Measurements from ENCODE around the gene ZDHHC3.
"Not testable (repeated sequence)": the region's sequence is repeated elsewhere in the genome, so short reads cannot be mapped to it uniquely, and the experiment has no call there.

The ZDHHC3 gene

GRCh38 chr3:44957986-44958385 lies 18.0 kb downstream of the ZDHHC3 start:
- no peaks in the 10 kb centered on the region for H3K9me3 ChIP-seq (ENCODE audit: control insufficient read depth in 2 of 2, low read length in 2 of 2)
- no peak overlapping the region for H3K27ac ChIP-seq (ENCODE audit: low read depth in 2 of 2, low read length in 2 of 2)
- H3K4me1 ChIP-seq (ENCODE audit: control insufficient read depth in 2 of 2, insufficient read depth in 2 of 2, low read length in 2 of 2) = no peaks in the 10 kb centered on the region
- peaks cover 21 to 33% of the 10 kb centered on the region in 2 donors for H3K36me3 ChIP-seq (ENCODE audit: control insufficient read depth in 2 of 2, insufficient read depth in 2 of 2, low read length in 2 of 2)
- H3K4me3 ChIP-seq (ENCODE audit: low read length in 2 of 2) = no peak overlapping the region
- H3K9ac ChIP-seq (ENCODE audit: low read depth in 1 of 2, low read length in 2 of 2) = no peak overlapping the region
- H3K27me3 ChIP-seq (ENCODE audit: control insufficient read depth in 2 of 2, insufficient read depth in 2 of 2, low read length in 2 of 2) = no peaks in the 10 kb centered on the region

- Histone ChIP-seq H3K27ac (ENCODE audit: low read depth in 2 of 2, low read length in 2 of 2) (no peak overlapping the region), H3K4me1 (ENCODE audit: control insufficient read depth in 2 of 2, insufficient read depth in 2 of 2, low read length in 2 of 2) (peaks cover 0 to 3% of the 10 kb centered on the region in 2 donors), H3K4me3 (ENCODE audit: low read length in 2 of 2) (no peak overlapping the region), H3K27me3 (ENCODE audit: control insufficient read depth in 2 of 2, insufficient read depth in 2 of 2, low read length in 2 of 2) (no peaks in the 10 kb centered on the region), H3K9ac (ENCODE audit: low read depth in 1 of 2, low read length in 2 of 2) (no peak overlapping the region), H3K36me3 (ENCODE audit: control insufficient read depth in 2 of 2, insufficient read depth in 2 of 2, low read length in 2 of 2) (peaks cover 27 to 36% of the 10 kb centered on the region in 2 donors), H3K9me3 (ENCODE audit: control insufficient read depth in 2 of 2, low read length in 2 of 2) (no peaks in the 10 kb centered on the region)
Observed at GRCh38 chr3:44955917-44956316, 20.1 kb downstream of the ZDHHC3 start.

- H3K36me3 ChIP-seq (ENCODE audit: control insufficient read depth in 2 of 2, insufficient read depth in 2 of 2, low read length in 2 of 2) = peaks cover 27 to 39% of the 10 kb centered on the region in 2 donors
- H3K9ac ChIP-seq (ENCODE audit: low read depth in 1 of 2, low read length in 2 of 2) = no peak overlapping the region
- no peaks in the 10 kb centered on the region for H3K27me3 ChIP-seq (ENCODE audit: control insufficient read depth in 2 of 2, insufficient read depth in 2 of 2, low read length in 2 of 2)
- no peaks in the 10 kb centered on the region for H3K9me3 ChIP-seq (ENCODE audit: control insufficient read depth in 2 of 2, low read length in 2 of 2)
- no peak overlapping the region for H3K27ac ChIP-seq (ENCODE audit: low read depth in 2 of 2, low read length in 2 of 2)
- H3K4me1 ChIP-seq (ENCODE audit: control insufficient read depth in 2 of 2, insufficient read depth in 2 of 2, low read length in 2 of 2) = peaks cover 0 to 3% of the 10 kb centered on the region in 2 donors
- no peak overlapping the region for H3K4me3 ChIP-seq (ENCODE audit: low read length in 2 of 2)
Observed at GRCh38 chr3:44954962-44955361, 21.0 kb downstream of the ZDHHC3 start.

- Histone ChIP-seq H3K4me1 (ENCODE audit: control insufficient read depth in 2 of 2, insufficient read depth in 2 of 2, low read length in 2 of 2) (peaks cover 0 to 3% of the 10 kb centered on the region in 2 donors), H3K9me3 (ENCODE audit: control insufficient read depth in 2 of 2, low read length in 2 of 2) (no peaks in the 10 kb centered on the region), H3K36me3 (ENCODE audit: control insufficient read depth in 2 of 2, insufficient read depth in 2 of 2, low read length in 2 of 2) (peaks cover 27 to 42% of the 10 kb centered on the region in 2 donors), H3K4me3 (ENCODE audit: low read length in 2 of 2) (no peak overlapping the region), H3K27ac (ENCODE audit: low read depth in 2 of 2, low read length in 2 of 2) (no peak overlapping the region), H3K9ac (ENCODE audit: low read depth in 1 of 2, low read length in 2 of 2) (no peak overlapping the region), H3K27me3 (ENCODE audit: control insufficient read depth in 2 of 2, insufficient read depth in 2 of 2, low read length in 2 of 2) (no peaks in the 10 kb centered on the region)
Observed at GRCh38 chr3:44954304-44954703, 21.7 kb downstream of the ZDHHC3 start.

- Histone ChIP-seq H3K9me3 (ENCODE audit: control insufficient read depth in 2 of 2, low read length in 2 of 2) (no peaks in the 10 kb centered on the region), H3K4me1 (ENCODE audit: control insufficient read depth in 2 of 2, insufficient read depth in 2 of 2, low read length in 2 of 2) (peaks cover 0 to 3% of the 10 kb centered on the region in 2 donors), H3K4me3 (ENCODE audit: low read length in 2 of 2) (no peak overlapping the region), H3K9ac (ENCODE audit: low read depth in 1 of 2, low read length in 2 of 2) (no peak overlapping the region), H3K36me3 (ENCODE audit: control insufficient read depth in 2 of 2, insufficient read depth in 2 of 2, low read length in 2 of 2) (peaks cover 21 to 30% of the 10 kb centered on the region in 2 donors), H3K27ac (ENCODE audit: low read depth in 2 of 2, low read length in 2 of 2) (no peak overlapping the region), H3K27me3 (ENCODE audit: control insufficient read depth in 2 of 2, insufficient read depth in 2 of 2, low read length in 2 of 2) (no peaks in the 10 kb centered on the region)
Observed at GRCh38 chr3:44952689-44953088, 23.3 kb downstream of the ZDHHC3 start.

- H3K4me3 ChIP-seq (ENCODE audit: low read length in 2 of 2) = no peak overlapping the region
- H3K27ac ChIP-seq (ENCODE audit: low read depth in 2 of 2, low read length in 2 of 2) = no peak overlapping the region
- H3K9me3 ChIP-seq (ENCODE audit: control insufficient read depth in 2 of 2, low read length in 2 of 2) = no peaks in the 10 kb centered on the region
- H3K4me1 ChIP-seq (ENCODE audit: control insufficient read depth in 2 of 2, insufficient read depth in 2 of 2, low read length in 2 of 2) = peaks cover 0 to 3% of the 10 kb centered on the region in 2 donors
- H3K27me3 ChIP-seq (ENCODE audit: control insufficient read depth in 2 of 2, insufficient read depth in 2 of 2, low read length in 2 of 2) = no peaks in the 10 kb centered on the region
- no peak overlapping the region for H3K9ac ChIP-seq (ENCODE audit: low read depth in 1 of 2, low read length in 2 of 2)
- peaks cover 20 to 29% of the 10 kb centered on the region in 2 donors for H3K36me3 ChIP-seq (ENCODE audit: control insufficient read depth in 2 of 2, insufficient read depth in 2 of 2, low read length in 2 of 2)
Observed at GRCh38 chr3:44950275-44950734, 25.7 kb downstream of the ZDHHC3 start.

- not testable (repeated sequence) for H3K9ac ChIP-seq (ENCODE audit: low read depth in 1 of 2, low read length in 2 of 2); H3K27me3 ChIP-seq (ENCODE audit: control insufficient read depth in 2 of 2, insufficient read depth in 2 of 2, low read length in 2 of 2); H3K4me3 ChIP-seq (ENCODE audit: low read length in 2 of 2); H3K9me3 ChIP-seq (ENCODE audit: control insufficient read depth in 2 of 2, low read length in 2 of 2); H3K27ac ChIP-seq (ENCODE audit: low read depth in 2 of 2, low read length in 2 of 2); H3K4me1 ChIP-seq (ENCODE audit: control insufficient read depth in 2 of 2, insufficient read depth in 2 of 2, low read length in 2 of 2)
- H3K36me3 ChIP-seq (ENCODE audit: control insufficient read depth in 2 of 2, insufficient read depth in 2 of 2, low read length in 2 of 2) = peaks cover 17 to 34% of the 10 kb centered on the region in 2 donors
Observed at GRCh38 chr3:44949770-44950169, 26.2 kb downstream of the ZDHHC3 start.

GRCh38 chr3:44948239-44948638 lies 27.7 kb downstream of the ZDHHC3 start:
- Histone ChIP-seq H3K27me3 (ENCODE audit: control insufficient read depth in 2 of 2, insufficient read depth in 2 of 2, low read length in 2 of 2) (no peaks in the 10 kb centered on the region), H3K9me3 (ENCODE audit: control insufficient read depth in 2 of 2, low read length in 2 of 2) (no peaks in the 10 kb centered on the region), H3K4me3 (ENCODE audit: low read length in 2 of 2) (no peak overlapping the region), H3K36me3 (ENCODE audit: control insufficient read depth in 2 of 2, insufficient read depth in 2 of 2, low read length in 2 of 2) (peaks cover 20 to 36% of the 10 kb centered on the region in 2 donors), H3K9ac (ENCODE audit: low read depth in 1 of 2, low read length in 2 of 2) (no peak overlapping the region), H3K27ac (ENCODE audit: low read depth in 2 of 2, low read length in 2 of 2) (no peak overlapping the region), H3K4me1 (ENCODE audit: control insufficient read depth in 2 of 2, insufficient read depth in 2 of 2, low read length in 2 of 2) (peaks cover 0 to 3% of the 10 kb centered on the region in 2 donors)

- no peak overlapping the region for H3K9ac ChIP-seq (ENCODE audit: low read depth in 1 of 2, low read length in 2 of 2)
- H3K4me3 ChIP-seq (ENCODE audit: low read length in 2 of 2) = no peak overlapping the region
- H3K27me3 ChIP-seq (ENCODE audit: control insufficient read depth in 2 of 2, insufficient read depth in 2 of 2, low read length in 2 of 2) = no peaks in the 10 kb centered on the region
- H3K36me3 ChIP-seq (ENCODE audit: control insufficient read depth in 2 of 2, insufficient read depth in 2 of 2, low read length in 2 of 2) = peaks cover 60 to 67% of the 10 kb centered on the region in 2 donors
- H3K27ac ChIP-seq (ENCODE audit: low read depth in 2 of 2, low read length in 2 of 2) = no peak overlapping the region
- no peaks in the 10 kb centered on the region for H3K4me1 ChIP-seq (ENCODE audit: control insufficient read depth in 2 of 2, insufficient read depth in 2 of 2, low read length in 2 of 2)
- H3K9me3 ChIP-seq (ENCODE audit: control insufficient read depth in 2 of 2, low read length in 2 of 2) = no peaks in the 10 kb centered on the region
Observed at GRCh38 chr3:44942202-44942921, 33.6 kb downstream of the ZDHHC3 start.

GRCh38 chr3:44939581-44940036 lies 36.4 kb downstream of the ZDHHC3 start:
- H3K36me3 ChIP-seq (ENCODE audit: control insufficient read depth in 2 of 2, insufficient read depth in 2 of 2, low read length in 2 of 2) = peaks cover 57 to 62% of the 10 kb centered on the region in 2 donors
- H3K9ac ChIP-seq (ENCODE audit: low read depth in 1 of 2, low read length in 2 of 2) = no peak overlapping the region
- H3K4me1 ChIP-seq (ENCODE audit: control insufficient read depth in 2 of 2, insufficient read depth in 2 of 2, low read length in 2 of 2) = no peaks in the 10 kb centered on the region
- H3K4me3 ChIP-seq (ENCODE audit: low read length in 2 of 2) = no peak overlapping the region
- H3K27me3 ChIP-seq (ENCODE audit: control insufficient read depth in 2 of 2, insufficient read depth in 2 of 2, low read length in 2 of 2) = no peaks in the 10 kb centered on the region
- H3K27ac ChIP-seq (ENCODE audit: low read depth in 2 of 2, low read length in 2 of 2) = no peak overlapping the region
- no peaks in the 10 kb centered on the region for H3K9me3 ChIP-seq (ENCODE audit: control insufficient read depth in 2 of 2, low read length in 2 of 2)

Data from mucosa of rectum (tissue), 2 donors.